Kidney epithelial cell (primary cell): ENCODE data around the gene TRMT2A. TPM values are rescaled to one million over a fixed set of nuclear protein-coding genes. Genes with fewer than 3 reads are reported as not detected.
A peak's percentile ranks its signal among the peaks of the same experiment; 100 is the strongest.

Experiments
- DNase-seq: peaks from one replicate; pipeline ENCODE4 v3.0.0-alpha.2; 2010; ENCODE audit warnings: low read depth
- H3K27me3 ChIP-seq: 2 replicates; pipeline ENCODE4 v1.6.0; 2011; ENCODE audit warnings: low read length; ENCODE audit not compliant: control insufficient read depth, insufficient read depth
- H3K36me3 ChIP-seq: 2 replicates; pipeline ENCODE4 v1.5.1; 2011; ENCODE audit warnings: low read length; ENCODE audit not compliant: control insufficient read depth, insufficient read depth
- H3K4me3 ChIP-seq: 2 replicates; pipeline ENCODE4 v1.5.1; 2011; ENCODE audit warnings: low read depth, mild to moderate bottlenecking, control low read depth, low read length
- total RNA-seq: library from RNA; depleted of rRNA; stranded (reverse); fragments of >200 nt; gene quantifications from 2 replicates; pipeline ENCODE4 v1.2.3, GENCODE V29; 2015
- TF ChIP-seq, protein P1 (sequence below): IDR thresholded peaks from 2 replicates; pipeline ENCODE4 v1.5.1; 2011; ENCODE audit warnings: mild to moderate bottlenecking, moderate library complexity, low read length, control low read depth, inconsistent platforms; ENCODE audit not compliant: insufficient read depth, poor library complexity, severe bottlenecking

Gene TRMT2A
- total RNA-seq, 1 donor from 2014 or later, result 44.5 TPM

- TF ChIP-seq, protein P1, sequence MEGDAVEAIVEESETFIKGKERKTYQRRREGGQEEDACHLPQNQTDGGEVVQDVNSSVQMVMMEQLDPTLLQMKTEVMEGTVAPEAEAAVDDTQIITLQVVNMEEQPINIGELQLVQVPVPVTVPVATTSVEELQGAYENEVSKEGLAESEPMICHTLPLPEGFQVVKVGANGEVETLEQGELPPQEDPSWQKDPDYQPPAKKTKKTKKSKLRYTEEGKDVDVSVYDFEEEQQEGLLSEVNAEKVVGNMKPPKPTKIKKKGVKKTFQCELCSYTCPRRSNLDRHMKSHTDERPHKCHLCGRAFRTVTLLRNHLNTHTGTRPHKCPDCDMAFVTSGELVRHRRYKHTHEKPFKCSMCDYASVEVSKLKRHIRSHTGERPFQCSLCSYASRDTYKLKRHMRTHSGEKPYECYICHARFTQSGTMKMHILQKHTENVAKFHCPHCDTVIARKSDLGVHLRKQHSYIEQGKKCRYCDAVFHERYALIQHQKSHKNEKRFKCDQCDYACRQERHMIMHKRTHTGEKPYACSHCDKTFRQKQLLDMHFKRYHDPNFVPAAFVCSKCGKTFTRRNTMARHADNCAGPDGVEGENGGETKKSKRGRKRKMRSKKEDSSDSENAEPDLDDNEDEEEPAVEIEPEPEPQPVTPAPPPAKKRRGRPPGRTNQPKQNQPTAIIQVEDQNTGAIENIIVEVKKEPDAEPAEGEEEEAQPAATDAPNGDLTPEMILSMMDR, result peak; percentile 35
- H3K36me3 ChIP-seq, result peaks cover 2% of the 10 kb centered on the region
- H3K4me3 ChIP-seq, result no peak overlapping the region
- DNase-seq, result no peak
- H3K27me3 ChIP-seq, result no peaks in the 10 kb centered on the region
These were observed 13.3 kb upstream of the TRMT2A start for GRCh38 chr22:20130319-20130718.

DNA sequence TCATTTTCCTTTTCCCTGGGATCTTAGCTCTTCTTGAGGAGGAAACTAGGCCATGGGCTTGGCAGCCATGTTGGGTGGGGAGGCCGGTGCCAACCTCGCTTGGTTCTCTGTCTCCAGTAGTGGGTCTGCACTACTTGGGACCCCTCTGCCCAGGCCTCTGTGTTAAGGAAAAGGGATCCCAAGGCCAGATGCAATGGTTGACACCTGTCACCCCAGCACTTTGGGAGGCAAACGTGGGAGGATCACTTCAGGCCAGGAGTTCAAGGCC is 12.7 kb upstream of the TRMT2A start:
- TF ChIP-seq, protein P1, result no peak
- DNase-seq, result no peak

GRCh38 chr22:20128902-20129746 is 12.1 kb upstream of the TRMT2A start:
- Histone ChIP-seq H3K27me3 (no peaks in the 10 kb centered on the region), H3K4me3 (no peak overlapping the region), H3K36me3 (peaks cover 2% of the 10 kb centered on the region)
- DNase-seq, result no peak
- TF ChIP-seq, protein P1, result peak; percentile 47

More for the DNA sequence above, 12.7 kb upstream of the TRMT2A start:
- Histone ChIP-seq H3K36me3 (peaks cover 2% of the 10 kb centered on the region), H3K27me3 (no peaks in the 10 kb centered on the region), H3K4me3 (no peak overlapping the region)

- H3K36me3 ChIP-seq, result peaks cover 3% of the 10 kb centered on the region
- no peak overlapping the region for H3K4me3 ChIP-seq
- DNase-seq, result no peak
- no peaks in the 10 kb centered on the region for H3K27me3 ChIP-seq
- TF ChIP-seq, protein P1, result no peak
These were observed 11.5 kb upstream of the TRMT2A start for GRCh38 chr22:20128619-20128901.

DNA sequence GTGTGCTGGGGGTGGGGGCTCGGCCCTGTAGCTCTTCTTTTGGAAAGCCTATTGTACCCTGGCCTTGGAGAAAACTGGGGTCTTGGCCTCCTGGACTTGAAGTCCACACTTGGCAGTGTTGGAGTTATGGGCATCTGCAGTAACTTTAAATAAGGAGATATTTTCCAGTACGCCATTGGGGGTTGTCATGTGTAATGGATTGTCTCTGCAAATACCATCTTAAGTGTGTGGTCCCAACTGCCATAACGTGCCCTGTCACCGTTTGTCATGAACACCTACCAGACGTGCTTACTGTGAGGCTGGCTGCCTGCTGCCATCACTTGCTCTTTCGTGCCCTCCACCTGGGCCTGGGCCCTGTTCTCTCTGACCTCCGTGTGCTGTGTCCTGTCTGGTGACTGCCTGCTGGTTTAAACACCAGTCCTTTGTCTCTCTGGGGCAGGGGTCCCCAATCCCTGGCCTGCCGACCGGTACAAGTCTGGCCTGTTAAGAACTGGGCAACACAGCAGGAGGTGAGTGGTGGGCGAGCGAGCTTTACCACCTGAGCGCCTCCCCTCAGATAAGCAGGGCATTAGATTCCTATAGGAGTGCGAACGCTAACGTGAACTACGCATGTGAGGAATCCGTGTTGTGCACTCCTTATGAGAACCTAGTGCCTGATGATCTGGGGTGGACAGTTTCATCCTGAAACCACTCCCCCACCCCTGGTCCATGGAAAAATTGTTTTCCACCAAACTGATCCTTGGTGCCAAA is 11.0 kb upstream of the TRMT2A start:
- TF ChIP-seq, protein P1, result no peak
- H3K36me3 ChIP-seq, result peaks cover 3% of the 10 kb centered on the region
- H3K27me3 ChIP-seq, result no peaks in the 10 kb centered on the region
- H3K4me3 ChIP-seq, result no peak overlapping the region
- no peak for DNase-seq
